ENCODE measurements around the gene RAB7B.

DNA sequence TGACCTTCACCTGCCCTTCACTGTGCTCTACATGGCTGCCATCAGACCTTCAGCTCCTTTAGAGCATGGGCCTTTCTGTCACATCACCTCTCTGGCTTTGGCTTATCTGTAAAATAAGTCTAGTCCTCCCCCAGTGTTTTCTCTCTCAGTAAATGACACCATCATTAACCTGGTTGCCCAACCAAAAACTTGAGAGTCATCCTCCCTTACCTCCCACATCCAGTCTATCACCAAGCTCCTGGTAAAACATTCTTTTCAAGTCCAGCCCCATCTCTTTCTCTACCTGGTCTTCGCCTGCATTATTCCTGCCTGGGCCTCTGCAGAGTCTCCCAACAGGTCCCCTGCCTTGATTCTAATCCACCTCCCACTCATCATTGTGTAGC, 73.0 kb downstream of the RAB7B start:
- no peak for TF ChIP-seq MXI1 (IDR thresholded peaks at IDR 0.05; ENCODE audit: low read depth, low read length)
- TF ChIP-seq, protein P1, sequence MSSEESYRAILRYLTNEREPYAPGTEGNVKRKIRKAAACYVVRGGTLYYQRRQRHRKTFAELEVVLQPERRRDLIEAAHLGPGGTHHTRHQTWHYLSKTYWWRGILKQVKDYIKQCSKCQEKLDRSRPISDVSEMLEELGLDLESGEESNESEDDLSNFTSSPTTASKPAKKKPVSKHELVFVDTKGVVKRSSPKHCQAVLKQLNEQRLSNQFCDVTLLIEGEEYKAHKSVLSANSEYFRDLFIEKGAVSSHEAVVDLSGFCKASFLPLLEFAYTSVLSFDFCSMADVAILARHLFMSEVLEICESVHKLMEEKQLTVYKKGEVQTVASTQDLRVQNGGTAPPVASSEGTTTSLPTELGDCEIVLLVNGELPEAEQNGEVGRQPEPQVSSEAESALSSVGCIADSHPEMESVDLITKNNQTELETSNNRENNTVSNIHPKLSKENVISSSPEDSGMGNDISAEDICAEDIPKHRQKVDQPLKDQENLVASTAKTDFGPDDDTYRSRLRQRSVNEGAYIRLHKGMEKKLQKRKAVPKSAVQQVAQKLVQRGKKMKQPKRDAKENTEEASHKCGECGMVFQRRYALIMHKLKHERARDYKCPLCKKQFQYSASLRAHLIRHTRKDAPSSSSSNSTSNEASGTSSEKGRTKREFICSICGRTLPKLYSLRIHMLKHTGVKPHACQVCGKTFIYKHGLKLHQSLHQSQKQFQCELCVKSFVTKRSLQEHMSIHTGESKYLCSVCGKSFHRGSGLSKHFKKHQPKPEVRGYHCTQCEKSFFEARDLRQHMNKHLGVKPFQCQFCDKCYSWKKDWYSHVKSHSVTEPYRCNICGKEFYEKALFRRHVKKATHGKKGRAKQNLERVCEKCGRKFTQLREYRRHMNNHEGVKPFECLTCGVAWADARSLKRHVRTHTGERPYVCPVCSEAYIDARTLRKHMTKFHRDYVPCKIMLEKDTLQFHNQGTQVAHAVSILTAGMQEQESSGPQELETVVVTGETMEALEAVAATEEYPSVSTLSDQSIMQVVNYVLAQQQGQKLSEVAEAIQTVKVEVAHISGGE (CRISPR knock-in tag; IDR thresholded peaks at IDR 0.05): no peak
